NCI-H345 (cell line): ENCODE results near the gene C12orf57.

Experiments
- DNase-seq: peaks from one replicate; lab custom pipeline; 2025; lab: John Stamatoyannopoulos, UW

The C12orf57 gene

DNA sequence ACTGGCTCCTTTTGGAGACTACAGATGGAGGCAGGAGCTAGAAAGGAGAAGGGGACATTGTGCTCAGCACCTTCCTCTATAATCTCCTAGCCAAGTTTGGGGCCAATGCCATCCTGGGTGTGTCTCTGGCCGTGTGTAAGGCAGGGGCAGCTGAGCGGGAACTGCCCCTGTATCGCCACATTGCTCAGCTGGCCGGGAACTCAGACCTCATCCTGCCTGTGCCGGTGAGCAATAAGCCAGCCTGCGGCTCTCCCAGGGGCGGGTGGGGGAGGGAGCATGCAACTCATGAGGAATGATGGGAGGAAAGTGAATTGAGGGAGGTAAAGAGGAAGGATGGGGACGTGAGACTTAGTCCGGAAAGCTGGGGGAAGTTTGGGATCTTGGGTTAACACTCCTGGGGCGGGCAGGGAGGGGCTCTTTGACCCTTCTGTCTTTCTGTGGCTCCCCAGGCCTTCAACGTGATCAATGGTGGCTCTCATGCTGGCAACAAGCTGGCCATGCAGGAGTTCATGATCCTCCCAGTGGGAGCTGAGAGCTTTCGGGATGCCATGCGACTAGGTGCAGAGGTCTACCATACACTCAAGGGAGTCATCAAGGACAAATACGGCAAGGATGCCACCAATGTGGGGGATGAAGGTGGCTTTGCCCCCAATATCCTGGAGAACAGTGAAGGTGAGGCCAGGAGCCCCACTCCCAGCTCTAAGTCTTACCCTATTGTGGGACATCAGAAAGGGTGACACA, 26.2 kb upstream of the C12orf57 start:
- no peak for DNase-seq

- no peak for DNase-seq
Observed at GRCh38 chr12:6919588-6919987, 24.2 kb upstream of the C12orf57 start.

DNA sequence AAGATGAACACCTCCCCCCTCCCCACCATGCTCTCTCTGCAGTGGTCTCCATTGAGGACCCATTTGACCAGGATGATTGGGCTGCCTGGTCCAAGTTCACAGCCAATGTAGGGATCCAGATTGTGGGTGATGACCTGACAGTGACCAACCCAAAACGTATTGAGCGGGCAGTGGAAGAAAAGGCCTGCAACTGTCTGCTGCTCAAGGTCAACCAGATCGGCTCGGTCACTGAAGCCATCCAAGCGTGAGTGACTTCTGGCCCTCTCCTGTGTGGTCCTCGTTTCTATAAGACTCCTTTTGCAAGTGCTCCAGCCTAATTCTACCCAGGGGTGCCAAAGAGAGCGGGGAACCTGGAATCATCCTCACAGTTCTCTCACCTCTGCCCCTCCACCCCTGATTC, 22.3 kb upstream of the C12orf57 start:
- no peak for DNase-seq

- no peak for DNase-seq
Observed at GRCh38 chr12:6921996-6922946, 21.6 kb upstream of the C12orf57 start.

DNA sequence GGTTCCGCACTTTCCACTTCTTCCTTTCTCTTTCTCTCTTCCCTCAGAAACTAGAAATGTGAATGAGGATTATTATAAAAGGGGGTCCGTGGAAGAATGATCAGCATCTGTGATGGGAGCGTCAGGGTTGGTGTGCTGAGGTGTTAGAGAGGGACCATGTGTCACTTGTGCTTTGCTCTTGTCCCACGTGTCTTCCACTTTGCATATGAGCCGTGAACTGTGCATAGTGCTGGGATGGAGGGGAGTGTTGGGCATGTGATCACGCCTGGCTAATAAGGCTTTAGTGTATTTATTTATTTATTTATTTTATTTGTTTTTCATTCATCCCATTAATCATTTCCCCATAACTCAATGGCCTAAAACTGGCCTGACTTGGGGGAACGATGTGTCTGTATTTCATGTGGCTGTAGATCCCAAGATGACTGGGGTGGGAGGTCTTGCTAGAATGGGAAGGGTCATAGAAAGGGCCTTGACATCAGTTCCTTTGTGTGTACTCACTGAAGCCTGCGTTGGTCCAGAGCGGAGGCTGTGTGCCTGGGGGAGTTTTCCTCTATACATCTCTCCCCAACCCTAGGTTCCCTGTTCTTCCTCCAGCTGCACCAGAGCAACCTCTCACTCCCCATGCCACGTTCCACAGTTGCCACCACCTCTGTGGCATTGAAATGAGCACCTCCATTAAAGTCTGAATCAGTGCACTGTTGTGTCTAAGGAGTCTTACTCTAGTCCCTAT, 20.7 kb upstream of the C12orf57 start:
- no peak for DNase-seq

GRCh38 chr12:6923851-6924250, 20.0 kb upstream of the C12orf57 start:
- no peak for DNase-seq

- no peak for DNase-seq
Observed at GRCh38 chr12:6925239-6925539, 18.6 kb upstream of the C12orf57 start.

DNA sequence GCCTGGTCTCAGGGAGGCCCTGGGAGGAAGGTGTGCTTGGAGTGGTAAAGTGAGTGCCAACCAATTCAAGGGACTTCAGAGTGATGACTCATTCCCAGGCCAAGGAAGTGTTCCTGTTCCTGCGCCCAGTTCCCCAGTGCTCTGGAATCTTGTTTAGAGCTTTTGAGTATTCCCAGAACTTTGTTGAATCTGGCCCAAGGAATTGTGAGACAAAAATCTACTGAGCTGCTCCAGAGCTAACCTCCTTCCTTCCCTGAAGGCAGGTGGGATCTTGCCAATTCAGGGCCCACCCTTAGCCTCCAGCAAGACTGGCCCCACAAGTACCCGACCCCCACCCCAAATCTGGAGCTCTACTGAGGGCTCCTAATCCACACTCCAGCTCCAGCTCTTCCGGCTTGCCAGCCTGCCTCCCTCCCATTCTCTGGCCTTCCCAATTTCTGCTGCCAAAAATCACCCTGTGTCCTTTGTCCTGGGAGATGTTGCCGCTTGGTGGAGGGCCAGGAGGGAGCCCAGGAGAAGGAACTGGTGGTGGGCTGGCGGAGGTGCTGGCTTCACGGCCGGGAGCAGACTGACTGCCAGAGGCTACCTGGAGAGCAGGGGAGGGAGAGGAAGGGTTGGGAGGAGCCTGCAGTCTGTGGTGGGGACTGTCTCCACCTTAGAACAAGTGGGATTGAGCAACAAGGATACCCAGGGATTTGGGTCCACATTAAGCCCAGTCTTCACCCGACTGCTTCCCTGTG, 18.1 kb upstream of the C12orf57 start:
- peak; percentile 32 for DNase-seq

GRCh38 chr12:6927379-6928021, 16.3 kb upstream of the C12orf57 start, which contains the start of gene ATN1:
TSS of gene ATN1 (plus strand) at chr12:6927959. CDS start at chr12:6934002, 6,043 bp downstream.
- peak; percentile 46 for DNase-seq

GRCh38 chr12:6928022-6928702, 15.7 kb upstream of the C12orf57 start:
- no peak for DNase-seq

GRCh38 chr12:6928703-6929407, 15.0 kb upstream of the C12orf57 start:
- no peak for DNase-seq

- DNase-seq = no peak
Observed at GRCh38 chr12:6929466-6930452, 14.1 kb upstream of the C12orf57 start.

GRCh38 chr12:6932766-6933165, 11.1 kb upstream of the C12orf57 start:
- DNase-seq = no peak

- no peak for DNase-seq
Observed at GRCh38 chr12:6934110-6934509, 9.7 kb upstream of the C12orf57 start.

GRCh38 chr12:6935371-6936193, 8.2 kb upstream of the C12orf57 start:
- no peak for DNase-seq

- DNase-seq = no peak
Observed at GRCh38 chr12:6936194-6936635, 7.6 kb upstream of the C12orf57 start.

- DNase-seq = peak; percentile 23
Observed at GRCh38 chr12:6936636-6937480, 7.0 kb upstream of the C12orf57 start.
